CD4-positive, alpha-beta T cell treated with Interleukin-6 at 100 ng/mL for 8 hours (primary cell): ENCODE results near the gene MSANTD3.

Experiments used
- DNase-seq: peaks from one replicate; pipeline ENCODE4 v3.0.0-alpha.2; 2020; ENCODE audit warnings: mixed read lengths, low spot score

The MSANTD3 gene

GRCh38 chr9:100465761-100466160 is 38.8 kb downstream of the MSANTD3 start:
- DNase-seq, result no peak

- DNase-seq, result no peak
These were observed 39.4 kb downstream of the MSANTD3 start for GRCh38 chr9:100466171-100466828.

- DNase-seq, result no peak
These were observed 39.9 kb downstream of the MSANTD3 start for GRCh38 chr9:100466829-100467221.

GRCh38 chr9:100468041-100468440 is 41.1 kb downstream of the MSANTD3 start:
- DNase-seq, result no peak

GRCh38 chr9:100472268-100472667 is 45.3 kb downstream of the MSANTD3 start:
- DNase-seq, result no peak

GRCh38 chr9:100472788-100473275 is 45.9 kb downstream of the MSANTD3 start, which contains the start of gene TMEFF1:
Gene TMEFF1 (plus strand): TSS chr9:100473149. CDS start chr9:100473545, 396 bp downstream.
- peak; percentile 2 for DNase-seq

- DNase-seq, result peak; percentile 2
These were observed 46.5 kb downstream of the MSANTD3 start for GRCh38 chr9:100473276-100474081.

- no peak for DNase-seq
These were observed 47.4 kb downstream of the MSANTD3 start for GRCh38 chr9:100474082-100474923.

GRCh38 chr9:100474924-100475276 is 48.0 kb downstream of the MSANTD3 start:
- DNase-seq, result no peak

- no peak for DNase-seq
These were observed 50.3 kb downstream of the MSANTD3 start for GRCh38 chr9:100477241-100477640.

- no peak for DNase-seq
These were observed 51.2 kb downstream of the MSANTD3 start for GRCh38 chr9:100478192-100478591.

- DNase-seq, result no peak
These were observed 52.9 kb downstream of the MSANTD3 start for GRCh38 chr9:100479820-100480219.

- DNase-seq, result no peak
These were observed 58.3 kb downstream of the MSANTD3 start for GRCh38 chr9:100485196-100485595.

GRCh38 chr9:100486479-100487176 is 59.7 kb downstream of the MSANTD3 start:
- DNase-seq, result no peak

- DNase-seq, result no peak
These were observed 61.2 kb downstream of the MSANTD3 start for GRCh38 chr9:100488177-100488576.

GRCh38 chr9:100489836-100490235 is 62.9 kb downstream of the MSANTD3 start:
- no peak for DNase-seq

- DNase-seq, result no peak
These were observed 66.0 kb downstream of the MSANTD3 start for GRCh38 chr9:100492952-100493351.

- no peak for DNase-seq
These were observed 71.6 kb downstream of the MSANTD3 start for GRCh38 chr9:100498592-100498991.

GRCh38 chr9:100499460-100499859 is 72.5 kb downstream of the MSANTD3 start:
- no peak for DNase-seq

GRCh38 chr9:100499866-100500265 is 72.9 kb downstream of the MSANTD3 start:
- DNase-seq, result no peak
